Measurements from ENCODE around the gene DBNDD1.

DBNDD1 gene

DNA sequence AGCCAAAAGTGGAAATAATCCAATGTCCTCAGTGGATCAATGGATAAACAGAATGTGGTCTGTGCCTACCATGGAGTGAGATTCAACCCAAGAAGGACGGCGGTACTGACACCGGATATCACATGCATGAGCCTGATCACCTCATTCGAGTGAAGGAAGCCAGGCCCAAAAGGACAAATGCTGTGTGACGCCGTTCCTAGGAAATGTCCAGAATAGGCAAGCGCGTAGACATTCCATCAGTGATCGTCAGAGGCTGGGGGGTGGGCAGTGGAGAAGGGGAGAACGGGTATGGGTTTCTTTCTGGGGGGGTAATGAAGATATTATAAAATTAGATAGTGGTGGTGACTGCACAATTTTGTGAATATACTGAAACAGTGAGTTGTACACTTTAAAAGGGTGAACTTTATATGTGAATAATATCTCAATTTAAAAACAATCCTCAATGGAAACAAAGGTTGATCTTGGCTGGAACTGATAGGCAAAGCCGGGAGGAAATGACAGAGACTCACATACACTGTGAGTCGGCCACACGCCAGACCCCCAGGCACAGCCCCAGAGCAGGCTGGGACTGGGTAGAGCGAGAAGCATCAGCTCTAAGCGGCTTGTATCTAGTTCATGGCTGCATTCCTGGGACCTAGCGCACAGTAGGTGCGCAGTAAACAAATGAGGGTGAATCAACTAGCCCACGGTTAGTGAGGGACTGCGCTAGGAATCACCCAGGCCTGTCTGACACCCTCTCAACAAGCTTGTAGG, 3.5 kb downstream of the DBNDD1 start:
- TF ChIP-seq, protein P1, sequence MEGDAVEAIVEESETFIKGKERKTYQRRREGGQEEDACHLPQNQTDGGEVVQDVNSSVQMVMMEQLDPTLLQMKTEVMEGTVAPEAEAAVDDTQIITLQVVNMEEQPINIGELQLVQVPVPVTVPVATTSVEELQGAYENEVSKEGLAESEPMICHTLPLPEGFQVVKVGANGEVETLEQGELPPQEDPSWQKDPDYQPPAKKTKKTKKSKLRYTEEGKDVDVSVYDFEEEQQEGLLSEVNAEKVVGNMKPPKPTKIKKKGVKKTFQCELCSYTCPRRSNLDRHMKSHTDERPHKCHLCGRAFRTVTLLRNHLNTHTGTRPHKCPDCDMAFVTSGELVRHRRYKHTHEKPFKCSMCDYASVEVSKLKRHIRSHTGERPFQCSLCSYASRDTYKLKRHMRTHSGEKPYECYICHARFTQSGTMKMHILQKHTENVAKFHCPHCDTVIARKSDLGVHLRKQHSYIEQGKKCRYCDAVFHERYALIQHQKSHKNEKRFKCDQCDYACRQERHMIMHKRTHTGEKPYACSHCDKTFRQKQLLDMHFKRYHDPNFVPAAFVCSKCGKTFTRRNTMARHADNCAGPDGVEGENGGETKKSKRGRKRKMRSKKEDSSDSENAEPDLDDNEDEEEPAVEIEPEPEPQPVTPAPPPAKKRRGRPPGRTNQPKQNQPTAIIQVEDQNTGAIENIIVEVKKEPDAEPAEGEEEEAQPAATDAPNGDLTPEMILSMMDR (IDR thresholded peaks at IDR 0.05): no peak

DNA sequence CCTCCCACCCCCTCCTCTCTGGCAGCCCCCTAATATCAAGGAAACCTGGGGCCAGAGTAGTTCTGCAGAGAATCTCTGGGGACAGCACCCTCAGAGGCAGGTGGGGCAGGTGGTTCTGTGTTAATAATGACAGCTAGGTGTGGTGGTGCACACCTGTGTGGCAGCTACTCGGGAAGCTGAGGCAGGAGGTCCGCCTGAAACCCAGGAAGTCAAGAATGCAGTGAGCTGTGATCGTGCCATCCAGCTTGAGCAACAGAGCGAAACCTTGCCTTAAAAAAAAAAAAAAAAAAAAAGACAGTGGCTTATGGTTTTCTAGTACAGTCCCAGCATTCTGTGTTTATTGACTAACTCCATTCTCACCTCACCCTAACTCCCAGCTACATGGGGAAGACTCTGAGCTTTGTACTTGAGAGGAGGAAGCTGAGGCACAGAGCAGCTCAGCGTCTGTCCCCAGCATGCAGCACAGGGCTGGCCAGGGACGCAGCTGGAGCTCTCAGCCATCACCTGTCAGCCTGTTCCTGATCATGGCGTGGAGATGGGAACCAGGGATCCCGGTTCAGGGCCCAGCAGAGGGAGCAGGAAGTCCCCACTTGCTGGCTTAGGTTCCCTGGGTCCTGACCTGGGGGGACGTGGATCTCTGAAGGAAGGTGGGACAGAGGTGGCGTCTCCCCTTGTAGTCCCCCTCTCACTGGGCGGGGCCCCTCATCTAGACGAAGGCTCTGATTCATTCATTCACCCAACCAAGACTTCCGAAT, 6.1 kb downstream of the DBNDD1 start:
- TF ChIP-seq, protein P1 (IDR thresholded peaks at IDR 0.05): no peak

DNA sequence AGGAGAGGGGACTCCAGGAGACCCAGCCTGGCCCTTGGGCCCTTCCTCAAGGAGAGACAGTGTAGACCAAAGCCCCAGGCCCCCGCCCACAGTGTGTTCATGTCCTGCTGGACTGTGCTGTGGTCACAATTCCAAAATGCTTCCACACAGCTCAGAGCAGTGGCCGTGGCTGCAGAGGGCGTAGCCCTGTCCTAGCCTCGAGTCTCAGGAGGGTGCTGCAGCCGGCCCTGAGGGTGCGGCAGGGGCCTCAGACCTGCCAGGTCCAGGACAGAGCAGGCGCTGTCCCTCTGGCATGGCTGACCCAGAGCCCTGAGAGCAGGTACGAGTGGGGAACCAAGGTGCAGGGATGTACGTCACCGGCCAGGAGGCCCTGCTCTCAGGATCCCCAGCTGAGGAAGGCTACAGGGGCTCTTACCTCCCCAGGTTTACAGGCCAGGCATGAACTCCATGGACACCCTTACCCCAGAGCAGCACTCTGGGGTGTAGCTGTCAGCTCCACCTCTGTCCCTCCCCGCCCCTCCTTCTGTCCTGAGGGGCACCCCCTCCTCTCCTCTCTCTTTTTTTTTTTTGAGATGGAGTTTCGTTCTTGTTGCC, 7.3 kb downstream of the DBNDD1 start:
- TF ChIP-seq, protein P1 (IDR thresholded peaks at IDR 0.05): no peak

DNA sequence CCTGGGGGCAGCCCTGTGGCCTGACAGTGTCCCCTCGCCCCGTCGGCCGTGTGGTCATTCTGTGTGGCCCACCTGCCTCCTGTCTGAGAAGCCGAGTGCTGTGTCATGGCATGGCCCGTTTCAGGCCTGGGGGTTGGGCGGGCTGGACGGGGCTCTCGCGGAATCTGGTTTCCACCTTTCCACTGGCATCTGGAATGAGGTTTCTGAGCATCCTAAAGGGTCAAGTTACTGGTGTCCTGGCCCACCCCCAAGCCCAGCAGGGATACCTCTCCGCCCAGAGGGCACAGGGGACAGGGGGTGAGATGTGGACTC, 7.8 kb downstream of the DBNDD1 start:
- TF ChIP-seq, protein P1 (IDR thresholded peaks at IDR 0.05): no peak

DNA sequence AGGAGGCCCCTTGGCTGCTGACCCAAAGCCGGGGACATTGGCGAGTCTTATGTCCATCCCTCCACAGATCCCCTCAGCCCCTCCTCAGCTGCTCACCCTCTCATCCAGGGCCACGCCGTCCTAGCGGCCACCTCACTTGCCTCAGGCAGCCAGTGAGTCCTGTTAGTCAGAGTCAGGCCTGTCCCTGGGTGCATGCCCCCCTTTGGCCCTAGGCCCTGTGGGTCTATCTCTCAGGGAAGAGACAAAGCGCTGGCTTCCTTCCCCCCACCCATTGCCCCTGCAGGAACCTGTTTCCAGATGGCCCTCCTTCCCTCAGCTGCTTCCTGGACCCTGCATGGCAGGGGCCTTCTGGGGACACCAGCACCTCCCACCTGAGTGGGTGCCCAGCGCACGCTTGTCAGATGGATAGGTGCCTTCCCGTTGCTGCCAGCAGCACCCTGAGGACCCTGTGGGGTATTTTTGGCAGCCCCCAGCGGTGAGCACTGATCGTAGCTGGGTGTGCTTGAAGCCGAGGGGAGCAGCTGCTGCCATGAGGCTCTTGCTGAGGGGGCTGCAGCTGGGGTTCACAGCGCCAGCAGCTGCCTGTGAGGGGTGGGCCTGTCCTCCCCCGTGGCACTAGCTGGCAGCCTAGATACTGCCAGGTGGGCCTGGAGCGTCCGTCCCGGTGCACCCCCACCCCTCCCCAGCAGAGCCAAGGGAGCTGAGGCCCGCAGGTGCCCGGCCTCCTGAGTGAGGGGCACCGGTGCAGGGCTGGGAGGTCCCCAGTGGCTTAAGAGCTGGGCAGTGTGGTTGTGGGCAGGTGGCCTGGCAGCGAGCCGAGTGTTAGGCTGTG, 8.4 kb downstream of the DBNDD1 start:
- TF ChIP-seq, protein P1 (IDR thresholded peaks at IDR 0.05): no peak

DNA sequence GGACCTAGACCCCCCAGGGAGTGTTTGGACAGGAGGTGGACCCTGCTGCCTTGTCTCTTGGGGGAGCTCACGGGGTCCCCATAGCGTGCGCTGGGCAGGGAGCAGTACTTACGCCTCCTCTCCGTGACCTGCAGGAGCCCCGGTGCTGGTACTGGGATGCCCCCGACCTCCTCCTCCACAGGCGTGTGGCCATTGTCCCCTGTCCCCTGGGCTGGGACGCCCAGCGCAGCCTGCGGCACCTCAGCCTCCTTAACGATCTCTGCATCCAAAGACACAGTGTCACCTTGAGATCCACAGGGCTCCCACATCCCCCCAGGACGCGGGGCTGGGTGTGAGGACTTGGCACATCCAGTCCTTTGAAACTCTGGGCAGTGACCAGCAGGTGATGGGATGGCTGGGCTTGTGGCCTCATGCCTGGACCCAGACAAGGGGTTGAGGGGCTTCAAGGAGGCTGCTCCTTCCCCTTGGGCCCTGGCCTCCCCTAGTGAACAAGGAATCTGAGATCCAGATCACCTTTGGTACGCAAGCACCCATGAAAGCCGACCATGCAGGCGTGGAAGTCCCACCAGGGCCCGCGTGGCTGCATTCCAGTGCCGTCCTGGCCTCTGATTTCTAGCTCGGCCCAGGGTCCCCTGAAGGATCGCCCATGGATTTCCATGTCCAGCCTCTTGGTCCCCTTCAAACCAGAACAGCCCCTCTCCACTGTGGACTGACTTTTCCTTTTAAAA, 9.9 kb downstream of the DBNDD1 start:
- TF ChIP-seq, protein P1 (IDR thresholded peaks at IDR 0.05): no peak

DNA sequence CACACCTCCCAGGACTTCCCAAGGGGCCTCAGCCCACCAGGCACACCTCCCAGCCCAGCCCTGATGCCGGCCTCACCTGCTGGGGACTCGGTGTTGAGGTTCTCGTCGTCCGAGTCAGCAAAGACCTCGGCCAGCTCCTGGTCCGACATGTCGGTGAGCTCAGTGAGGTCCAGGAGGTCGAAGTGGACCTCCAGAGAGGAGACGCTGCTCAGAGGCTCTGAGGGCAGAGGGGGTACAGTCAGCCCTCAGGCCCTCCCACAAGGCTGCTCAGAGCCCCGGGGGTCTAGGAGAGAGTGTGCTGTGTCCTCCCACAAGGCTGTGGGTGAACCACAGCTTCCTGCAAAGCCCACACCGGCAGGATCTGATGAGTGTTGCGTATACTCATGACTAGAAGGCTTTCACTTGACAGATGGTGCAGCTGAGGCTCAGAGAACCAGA, 10.5 kb downstream of the DBNDD1 start:
- TF ChIP-seq, protein P1 (IDR thresholded peaks at IDR 0.05): no peak

All from LNCAP (cell line).